ENCODE measurements around the gene PRKN.

PRKN gene

GRCh38 chr6:161832622-161833021 lies 894.9 kb downstream of the PRKN start:
- TF ChIP-seq ZFP3 (CRISPR knock-in tag; IDR thresholded peaks at IDR 0.05), result no peak
- no peak for TF ChIP-seq TOX (CRISPR knock-in tag; IDR thresholded peaks at IDR 0.05; ENCODE audit: borderline replicate concordance)
- no peak for TF ChIP-seq PPARA (CRISPR knock-in tag; IDR thresholded peaks at IDR 0.05; ENCODE audit: borderline replicate concordance)
- no peak for TF ChIP-seq ZNF565 (CRISPR knock-in tag; conservative IDR thresholded peaks at IDR 0.05; ENCODE audit: low read depth)
- TF ChIP-seq PATZ1 (CRISPR knock-in tag; IDR thresholded peaks at IDR 0.05; ENCODE audit: borderline replicate concordance), result no peak
- TF ChIP-seq ESRRG (CRISPR knock-in tag; IDR thresholded peaks at IDR 0.05), result no peak
- no peak for TF ChIP-seq GLIS3 (CRISPR knock-in tag; IDR thresholded peaks at IDR 0.05)
- no peak for TF ChIP-seq SNAI2 (CRISPR knock-in tag; IDR thresholded peaks at IDR 0.05)
- TF ChIP-seq POU6F1 (CRISPR knock-in tag; IDR thresholded peaks at IDR 0.05; ENCODE audit: borderline replicate concordance, low read depth), result no peak
- TF ChIP-seq TCF4 (CRISPR knock-in tag; IDR thresholded peaks at IDR 0.05; ENCODE audit: borderline replicate concordance), result no peak
- no peak for TF ChIP-seq RARB (CRISPR knock-in tag; IDR thresholded peaks at IDR 0.05)
- no peak for TF ChIP-seq BACH2 (CRISPR knock-in tag; IDR thresholded peaks at IDR 0.05; ENCODE audit: borderline replicate concordance)
- TF ChIP-seq ZC3H10 (CRISPR knock-in tag; IDR thresholded peaks at IDR 0.05), result no peak
- no peak for TF ChIP-seq TSHZ2 (CRISPR knock-in tag; IDR thresholded peaks at IDR 0.05)
- no peak for TF ChIP-seq ARNTL (CRISPR knock-in tag; IDR thresholded peaks at IDR 0.05; ENCODE audit: borderline replicate concordance, low read depth)
- no peak for TF ChIP-seq ZNF70 (CRISPR knock-in tag; IDR thresholded peaks at IDR 0.05)
- TF ChIP-seq ZFP30 (CRISPR knock-in tag; IDR thresholded peaks at IDR 0.05), result no peak
- no peak for TF ChIP-seq CSRNP3 (CRISPR knock-in tag; IDR thresholded peaks at IDR 0.05)
- no peak for TF ChIP-seq CREB5 (CRISPR knock-in tag; IDR thresholded peaks at IDR 0.05; ENCODE audit: low read depth)
- TF ChIP-seq OSR1 (CRISPR knock-in tag; IDR thresholded peaks at IDR 0.05), result no peak

GRCh38 chr6:161830866-161831616 lies 896.5 kb downstream of the PRKN start:
- no peak for ATAC-seq

More at GRCh38 chr6:161832622-161833021, 894.9 kb downstream of the PRKN start:
- no peak for ATAC-seq

GRCh38 chr6:161829291-161829729 lies 898.3 kb downstream of the PRKN start:
- no peak for ATAC-seq
- TF ChIP-seq ZFP3 (CRISPR knock-in tag; IDR thresholded peaks at IDR 0.05) (no peak), ZNF565 (CRISPR knock-in tag; conservative IDR thresholded peaks at IDR 0.05; ENCODE audit: low read depth) (no peak), RARB (CRISPR knock-in tag; IDR thresholded peaks at IDR 0.05) (no peak), CREB5 (CRISPR knock-in tag; IDR thresholded peaks at IDR 0.05; ENCODE audit: low read depth) (no peak), TCF4 (CRISPR knock-in tag; IDR thresholded peaks at IDR 0.05; ENCODE audit: borderline replicate concordance) (no peak), ARNTL (CRISPR knock-in tag; IDR thresholded peaks at IDR 0.05; ENCODE audit: borderline replicate concordance, low read depth) (no peak), OSR1 (CRISPR knock-in tag; IDR thresholded peaks at IDR 0.05) (no peak), BACH2 (CRISPR knock-in tag; IDR thresholded peaks at IDR 0.05; ENCODE audit: borderline replicate concordance) (no peak), ZFP30 (CRISPR knock-in tag; IDR thresholded peaks at IDR 0.05) (no peak), ZNF70 (CRISPR knock-in tag; IDR thresholded peaks at IDR 0.05) (no peak), TSHZ2 (CRISPR knock-in tag; IDR thresholded peaks at IDR 0.05) (no peak), ZC3H10 (CRISPR knock-in tag; IDR thresholded peaks at IDR 0.05) (no peak)

More at GRCh38 chr6:161830866-161831616, 896.5 kb downstream of the PRKN start:
- TF ChIP-seq OSR1 (CRISPR knock-in tag; IDR thresholded peaks at IDR 0.05), result no peak
- peak; percentile 24; the same call in 1 of the 2 replicates for TF ChIP-seq TCF4 (CRISPR knock-in tag; IDR thresholded peaks at IDR 0.05; ENCODE audit: borderline replicate concordance)

All from SK-N-SH treated with all-trans-retinoic acid at 6 μM for 48 hours (cell line).